Smooth muscle cell (in vitro differentiated cells): ENCODE data around the gene IP6K3. TPM values are rescaled to one million over a fixed set of nuclear protein-coding genes. Genes with fewer than 3 reads are reported as not detected.

Source experiments
- DNase-seq: peaks from one replicate; lab custom pipeline; 2025; ENCODE audit not compliant: unreplicated experiment; lab: John Stamatoyannopoulos, UW
- H2AFZ ChIP-seq: fragments of 200-600 bp; sonication (generic); 2 replicates; pipeline ENCODE4 v1.6.0; 2016; ENCODE audit warnings: antibody characterized with exemption, low read depth, mild to moderate bottlenecking
- H3F3A ChIP-seq: fragments of 200-600 bp; sonication (generic); 2 replicates; pipeline ENCODE4 v1.6.0; 2017; ENCODE audit warnings: antibody characterized with exemption, low read depth
- H3K27ac ChIP-seq: fragments of 200-600 bp; sonication (generic); 2 replicates; pipeline ENCODE4 v1.5.1; 2016; ENCODE audit warnings: low read depth, mild to moderate bottlenecking
- H3K27me3 ChIP-seq: fragments of 200-600 bp; sonication (generic); 2 replicates; pipeline ENCODE4 v1.6.1; 2016; ENCODE audit warnings: low read depth, mild to moderate bottlenecking
- H3K36me3 ChIP-seq: fragments of 200-600 bp; sonication (generic); 2 replicates; pipeline ENCODE4 v1.5.1; 2016; ENCODE audit warnings: low read depth
- H3K4me1 ChIP-seq: fragments of 200-600 bp; sonication (generic); 2 replicates; pipeline ENCODE4 v1.5.1; 2016; ENCODE audit warnings: low read depth
- H3K4me2 ChIP-seq: fragments of 200-600 bp; sonication (generic); 2 replicates; pipeline ENCODE4 v1.6.0; 2016; ENCODE audit warnings: mild to moderate bottlenecking
- H3K4me3 ChIP-seq: fragments of 200-600 bp; sonication (generic); 2 replicates; pipeline ENCODE4 v1.5.1; 2016; ENCODE audit warnings: mild to moderate bottlenecking
- H3K79me2 ChIP-seq: fragments of 200-600 bp; sonication (generic); 2 replicates; pipeline ENCODE4 v1.6.0; 2016; ENCODE audit warnings: low read depth, mild to moderate bottlenecking
- H3K9ac ChIP-seq: fragments of 200-600 bp; sonication (generic); 2 replicates; pipeline ENCODE4 v1.6.0; 2016; ENCODE audit warnings: low read depth
- H3K9me3 ChIP-seq: fragments of 200-600 bp; sonication (generic); replicated peaks from 2 replicates; pipeline ENCODE4 v1.5.1; 2016; ENCODE audit warnings: low read depth
- H4K20me1 ChIP-seq: fragments of 200-600 bp; sonication (generic); 2 replicates; pipeline ENCODE4 v1.6.0; 2016; ENCODE audit warnings: low read depth
- CTCF ChIP-seq: fragments of 200-600 bp; sonication (generic); IDR thresholded peaks from 2 replicates; pipeline ENCODE4 v1.5.1; 2017; ENCODE audit warnings: borderline replicate concordance, mild to moderate bottlenecking, antibody characterized with exemption; ENCODE audit not compliant: insufficient read depth, poor library complexity, severe bottlenecking
- WGBS: methylation state at CpG from one replicate; pipeline ENCODE4 v1.1.7; 2016; ENCODE audit warnings: low lambda C conversion rate; 5-methylcytosine and 5-hydroxymethylcytosine counted together
- polyA plus RNA-seq: library from polyadenylated mRNA; unstranded; fragments of >200 nt; fragmentation: Nextera tagmentation; extraction: Ambion mirVana; gene quantifications from 2 replicates; pipeline ENCODE4 v1.2.1, GENCODE V29; 2016
- total RNA-seq: library from RNA; depleted of rRNA; stranded (reverse); fragments of >200 nt; gene quantifications from 2 replicates; pipeline ENCODE4 v1.2.3, GENCODE V29; 2014

IP6K3 gene
- total and polyA plus RNA-seq, 2 experiments from 2014 or later, result 2.6 to 5.6 TPM

- no peaks in the 10 kb centered on the region for H3K27me3 ChIP-seq
- peaks cover 34% of the 10 kb centered on the region for H3K79me2 ChIP-seq
- no peak for DNase-seq
- peaks cover 59% of the 10 kb centered on the region for H4K20me1 ChIP-seq
- no peak overlapping the region for H3K4me3 ChIP-seq
- peak overlapping the region; percentile 86 for H3K27ac ChIP-seq
- H3K4me2 ChIP-seq, result peak overlapping the region; percentile 86
- H3K4me1 ChIP-seq, result peaks cover 27% of the 10 kb centered on the region
- no peaks in the 10 kb centered on the region for H3K9me3 ChIP-seq
- peaks cover 4% of the 10 kb centered on the region for H3F3A ChIP-seq
- no peak for TF ChIP-seq CTCF
- H3K36me3 ChIP-seq, result no peaks in the 10 kb centered on the region
- WGBS, result 53% methylated on average over 3 of the region's 3 CpGs
- H2AFZ ChIP-seq, result no peak overlapping the region
- peak overlapping the region; percentile 94 for H3K9ac ChIP-seq
Observed at GRCh38 chr6:33786736-33787135, 40.0 kb upstream of the IP6K3 start.

GRCh38 chr6:33785778-33786177 lies 39.1 kb upstream of the IP6K3 start:
- no peak overlapping the region for H3K4me3 ChIP-seq
- H3K9ac ChIP-seq, result no peak overlapping the region
- H3K4me2 ChIP-seq, result peak overlapping the region; percentile 45
- no peak for TF ChIP-seq CTCF
- H3K79me2 ChIP-seq, result peaks cover 34% of the 10 kb centered on the region
- peaks cover 35% of the 10 kb centered on the region for H3K4me1 ChIP-seq
- no peak overlapping the region for H2AFZ ChIP-seq
- H4K20me1 ChIP-seq, result peaks cover 68% of the 10 kb centered on the region
- peak overlapping the region; percentile 42 for H3K27ac ChIP-seq
- no peaks in the 10 kb centered on the region for H3K9me3 ChIP-seq
- H3K27me3 ChIP-seq, result no peaks in the 10 kb centered on the region
- H3K36me3 ChIP-seq, result no peaks in the 10 kb centered on the region
- WGBS, result 43% methylated on average over 3 of the region's 3 CpGs
- H3F3A ChIP-seq, result peaks cover 4% of the 10 kb centered on the region
- DNase-seq, result no peak

GRCh38 chr6:33784787-33785186 lies 38.1 kb upstream of the IP6K3 start:
- no peaks in the 10 kb centered on the region for H3K27me3 ChIP-seq
- H3K4me3 ChIP-seq, result no peak overlapping the region
- no peak overlapping the region for H2AFZ ChIP-seq
- peak overlapping the region; percentile 42 for H3K27ac ChIP-seq
- H3K4me1 ChIP-seq, result peaks cover 36% of the 10 kb centered on the region
- no peak overlapping the region for H3K4me2 ChIP-seq
- H3K79me2 ChIP-seq, result peaks cover 34% of the 10 kb centered on the region
- 65% methylated on average over 13 of the region's 13 CpGs for WGBS
- DNase-seq, result no peak
- H3K9ac ChIP-seq, result no peak overlapping the region
- H3F3A ChIP-seq, result peaks cover 4% of the 10 kb centered on the region
- H4K20me1 ChIP-seq, result peaks cover 71% of the 10 kb centered on the region
- peaks cover 4% of the 10 kb centered on the region for H3K36me3 ChIP-seq
- no peak for TF ChIP-seq CTCF
- no peaks in the 10 kb centered on the region for H3K9me3 ChIP-seq

GRCh38 chr6:33783781-33784520 lies 37.2 kb upstream of the IP6K3 start:
- Histone ChIP-seq H3K36me3 (peaks cover 9% of the 10 kb centered on the region), H3K4me2 (no peak overlapping the region), H3K27me3 (no peaks in the 10 kb centered on the region), H3K9ac (no peak overlapping the region), H4K20me1 (peaks cover 71% of the 10 kb centered on the region), H3K27ac (no peak overlapping the region), H3K4me1 (peaks cover 40% of the 10 kb centered on the region), H3K9me3 (no peaks in the 10 kb centered on the region), H2AFZ (no peak overlapping the region), H3K4me3 (no peak overlapping the region), H3K79me2 (peaks cover 34% of the 10 kb centered on the region), H3F3A (peaks cover 4% of the 10 kb centered on the region)
- no peak for TF ChIP-seq CTCF
- 92% methylated on average over 10 of the region's 10 CpGs for WGBS
- DNase-seq, result no peak
